Measurements from ENCODE around the gene PROM1. TPM values are rescaled to one million over a fixed set of nuclear protein-coding genes. Genes with fewer than 3 reads are reported as not detected.

PROM1 gene
- total RNA-seq, 2 donors from 2014 or later, result 5.2 to 8.1 TPM

DNA sequence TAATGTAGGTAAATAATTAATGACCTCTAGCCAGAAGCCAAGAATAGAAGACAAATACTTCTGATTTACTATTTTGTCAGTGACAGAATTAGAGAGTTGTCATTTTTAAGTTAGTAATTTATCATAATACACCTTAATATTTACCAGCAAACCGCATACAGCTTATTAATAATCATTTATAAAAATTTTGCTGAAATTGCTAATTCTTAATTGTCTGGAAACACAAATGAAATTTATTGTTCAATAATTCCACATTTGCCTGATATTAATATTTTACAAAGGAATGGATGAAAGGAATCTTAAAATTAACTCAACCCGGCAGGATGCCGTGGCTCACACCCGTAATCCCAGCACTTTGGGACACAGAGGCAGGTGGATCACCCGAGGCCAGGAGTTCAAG, 44.7 kb downstream of the PROM1 start:
- Histone ChIP-seq H3K4me1 (no peaks in the 10 kb centered on the region), H3K27me3 (no peaks in the 10 kb centered on the region), H3K4me3 (no peak overlapping the region), H3K9me3 (no peaks in the 10 kb centered on the region), H3K36me3 (no peaks in the 10 kb centered on the region), H3K27ac (no peak overlapping the region)
- DNase-seq (ENCODE audit: low spot score), result no peak
- no peak for TF ChIP-seq CTCF (IDR thresholded peaks at IDR 0.05)

DNA sequence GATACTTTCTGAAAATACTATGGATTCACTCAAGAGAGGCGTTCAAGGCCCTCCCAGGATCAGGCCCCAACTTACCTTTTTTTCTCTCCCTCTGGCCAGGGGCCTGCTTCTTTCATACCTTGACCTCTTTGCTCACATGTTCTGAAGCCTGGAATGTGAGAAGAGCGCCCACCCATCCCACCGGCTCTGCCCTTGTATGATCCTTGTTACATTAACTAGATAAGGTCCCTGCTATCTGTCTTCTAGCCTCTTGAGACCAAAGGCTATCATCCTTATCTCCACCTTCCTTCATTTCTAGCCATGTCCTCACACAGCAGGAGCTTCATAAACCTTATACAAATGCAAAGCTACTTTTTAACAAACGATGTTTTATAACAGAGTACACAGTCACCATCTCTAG, 45.9 kb downstream of the PROM1 start:
- no peaks in the 10 kb centered on the region for H3K27me3 ChIP-seq
- H3K36me3 ChIP-seq, result no peaks in the 10 kb centered on the region
- no peak overlapping the region for H3K27ac ChIP-seq
- no peak for DNase-seq (ENCODE audit: low spot score)
- H3K4me1 ChIP-seq, result no peaks in the 10 kb centered on the region
- H3K9me3 ChIP-seq, result no peaks in the 10 kb centered on the region
- H3K4me3 ChIP-seq, result no peak overlapping the region
- TF ChIP-seq CTCF (IDR thresholded peaks at IDR 0.05), result no peak

- Histone ChIP-seq H3K27ac (no peak overlapping the region), H3K27me3 (no peaks in the 10 kb centered on the region), H3K4me1 (no peaks in the 10 kb centered on the region), H3K36me3 (no peaks in the 10 kb centered on the region), H3K9me3 (no peaks in the 10 kb centered on the region), H3K4me3 (no peak overlapping the region)
- no peak for TF ChIP-seq CTCF (IDR thresholded peaks at IDR 0.05)
- DNase-seq (ENCODE audit: low spot score), result no peak
These were observed 48.0 kb downstream of the PROM1 start for GRCh38 chr4:16035843-16036242.

GRCh38 chr4:16034010-16034748, 49.6 kb downstream of the PROM1 start:
- Histone ChIP-seq H3K27me3 (no peaks in the 10 kb centered on the region), H3K27ac (peak overlapping the region in 1 of 2 donors; percentile 55), H3K9me3 (no peaks in the 10 kb centered on the region), H3K4me1 (peaks cover 0 to 4% of the 10 kb centered on the region in 2 donors), H3K4me3 (no peak overlapping the region), H3K36me3 (no peaks in the 10 kb centered on the region)
- TF ChIP-seq CTCF (IDR thresholded peaks at IDR 0.05), result no peak
- DNase-seq (ENCODE audit: low spot score), result no peak

GRCh38 chr4:16032396-16032770, 51.4 kb downstream of the PROM1 start:
- Histone ChIP-seq H3K4me1 (peaks cover 0 to 5% of the 10 kb centered on the region in 2 donors), H3K4me3 (no peak overlapping the region), H3K36me3 (no peaks in the 10 kb centered on the region), H3K9me3 (no peaks in the 10 kb centered on the region), H3K27ac (no peak overlapping the region), H3K27me3 (no peaks in the 10 kb centered on the region)
- DNase-seq (ENCODE audit: low spot score), result no peak
- no peak for TF ChIP-seq CTCF (IDR thresholded peaks at IDR 0.05)
